Glutamatergic neuron (in vitro differentiated cells): ENCODE data around the gene FBP2. TPM values are rescaled to one million over a fixed set of nuclear protein-coding genes. Genes with fewer than 3 reads are reported as not detected.
"Not testable (repeated sequence)": the region's sequence is repeated elsewhere in the genome, so short reads cannot be mapped to it uniquely, and the experiment has no call there.

ENCODE experiments used
- DNase-seq: peaks from one replicate; pipeline ENCODE4 v3.0.0; 2022
- H3K27ac Mint-ChIP-seq: one replicate; pipeline ENCODE4 v1.8.0; 2020; ENCODE audit warnings: mild to moderate bottlenecking, mixed read lengths, inconsistent platforms; ENCODE audit not compliant: unreplicated experiment
- H3K27me3 Mint-ChIP-seq: one replicate; pipeline ENCODE4 v1.8.0; 2020; ENCODE audit warnings: mild to moderate bottlenecking, moderate library complexity, mixed read lengths, inconsistent platforms; ENCODE audit not compliant: unreplicated experiment
- H3K36me3 Mint-ChIP-seq: one replicate; pipeline ENCODE4 v1.8.0; 2020; ENCODE audit warnings: mild to moderate bottlenecking, mixed read lengths, inconsistent platforms; ENCODE audit not compliant: unreplicated experiment
- H3K4me1 Mint-ChIP-seq: one replicate; pipeline ENCODE4 v1.8.0; 2020; ENCODE audit warnings: mild to moderate bottlenecking, low read depth, mixed read lengths, inconsistent platforms; ENCODE audit not compliant: unreplicated experiment
- H3K4me3 Mint-ChIP-seq: one replicate; pipeline ENCODE4 v1.8.0; 2020; ENCODE audit warnings: mild to moderate bottlenecking, mixed read lengths, inconsistent platforms; ENCODE audit not compliant: unreplicated experiment
- H3K9me3 Mint-ChIP-seq: one replicate; pipeline ENCODE4 v1.8.0; 2020; ENCODE audit warnings: mild to moderate bottlenecking, moderate library complexity, mixed read lengths, inconsistent platforms; ENCODE audit not compliant: unreplicated experiment
- CTCF ChIP-seq: fragments of 200-600 bp; sonication (generic); IDR thresholded peaks from one replicate; pipeline ENCODE4 v1.5.0; 2021; ENCODE audit not compliant: partially characterized antibody, unreplicated experiment
- total RNA-seq: library from RNA; stranded (reverse); fragmentation: NEBNext Ultra II Directional; extraction: Animal tissue kit (Norgen Biotek cat#: 25700); gene quantifications from one replicate; pipeline ENCODE4 v1.2.1, GENCODE V29; 2021; ENCODE audit not compliant: unreplicated experiment

The FBP2 gene
- total RNA-seq, 1 donor from 2014 or later = not detected

- Mint-ChIP-seq H3K4me1 (peaks cover 7% of the 10 kb centered on the region), H3K27me3 (peaks cover 2% of the 10 kb centered on the region), H3K36me3 (no peaks in the 10 kb centered on the region), H3K9me3 (no peaks in the 10 kb centered on the region), H3K4me3 (no peak overlapping the region), H3K27ac (no peak overlapping the region)
- DNase-seq = peak; percentile 80
- TF ChIP-seq CTCF = peak; percentile 59
These were observed 9.9 kb upstream of the FBP2 start for GRCh38 chr9:94603259-94604160.

DNA sequence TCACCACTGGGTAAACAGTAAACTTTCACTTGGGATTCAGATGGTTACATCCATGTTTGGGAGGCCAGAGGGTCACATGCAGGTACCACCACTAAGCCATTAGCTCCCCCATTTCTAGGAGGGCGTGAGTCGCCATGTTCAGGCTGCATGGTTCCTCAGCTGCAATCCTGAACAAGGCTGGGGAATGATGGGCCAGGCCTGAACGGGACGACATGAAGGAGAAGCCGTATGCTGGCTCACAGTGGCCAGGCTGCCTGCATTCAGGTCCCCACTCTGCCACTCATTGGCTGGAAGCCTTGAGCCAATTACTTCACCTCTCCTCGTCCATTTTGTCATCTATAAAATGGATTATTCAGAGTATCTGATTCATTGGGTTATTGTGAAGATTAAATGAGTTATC is 9.0 kb upstream of the FBP2 start:
- Mint-ChIP-seq H3K4me1 (peaks cover 3% of the 10 kb centered on the region), H3K27me3 (peaks cover 2% of the 10 kb centered on the region), H3K27ac (no peak overlapping the region), H3K4me3 (no peak overlapping the region), H3K9me3 (no peaks in the 10 kb centered on the region), H3K36me3 (no peaks in the 10 kb centered on the region)
- no peak for TF ChIP-seq CTCF
- no peak for DNase-seq

DNA sequence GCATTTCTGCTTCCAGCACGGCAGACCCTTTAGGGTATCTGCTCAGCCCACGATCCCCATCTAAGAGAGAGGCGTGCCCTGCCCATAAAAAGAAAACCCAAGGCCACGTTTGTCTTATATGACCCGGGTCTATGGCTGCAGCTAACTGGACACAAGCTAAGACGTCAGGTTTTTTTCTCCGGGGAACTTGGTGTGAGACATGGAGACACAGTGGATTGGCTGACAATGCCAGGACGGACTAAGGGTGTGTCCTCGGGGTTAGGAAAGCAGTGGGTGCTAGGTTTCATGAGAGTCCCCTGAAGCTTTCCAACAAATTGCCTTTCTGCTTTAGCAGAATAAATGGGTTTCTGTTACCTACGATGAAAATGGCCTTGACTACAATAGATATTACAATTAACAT is 7.1 kb upstream of the FBP2 start:
- Mint-ChIP-seq H3K27me3 (peaks cover 2% of the 10 kb centered on the region), H3K4me3 (no peak overlapping the region), H3K4me1 (no peaks in the 10 kb centered on the region), H3K9me3 (no peaks in the 10 kb centered on the region), H3K27ac (no peak overlapping the region), H3K36me3 (no peaks in the 10 kb centered on the region)
- TF ChIP-seq CTCF = no peak
- no peak for DNase-seq

- Mint-ChIP-seq H3K27ac (no peak overlapping the region), H3K27me3 (peaks cover under 1% of the 10 kb centered on the region)
- no peak for TF ChIP-seq CTCF
These were observed 6.6 kb upstream of the FBP2 start for GRCh38 chr9:94600258-94600657.

DNA sequence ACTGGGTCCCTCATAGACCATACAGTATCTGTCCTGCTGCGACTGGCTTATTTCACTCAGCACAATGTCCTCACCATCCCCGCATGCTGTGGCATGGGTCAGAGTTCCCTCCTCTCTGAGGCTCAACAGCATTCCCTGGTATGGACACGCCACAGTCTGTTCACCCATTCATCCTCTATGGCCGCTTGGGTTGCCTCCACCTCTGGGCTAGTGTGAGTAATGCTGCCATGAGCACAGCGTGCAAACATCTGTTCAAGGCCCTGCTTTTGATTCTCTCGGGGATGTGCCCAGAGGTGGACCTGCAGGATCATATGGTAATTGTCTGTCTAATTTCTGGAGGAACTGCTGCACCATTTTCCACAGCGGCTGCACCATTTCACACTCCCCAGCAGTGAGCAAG is 5.5 kb upstream of the FBP2 start:
- Mint-ChIP-seq H3K4me1 (no peaks in the 10 kb centered on the region), H3K9me3 (no peaks in the 10 kb centered on the region), H3K27ac (no peak overlapping the region), H3K4me3 (no peak overlapping the region), H3K36me3 (no peaks in the 10 kb centered on the region), H3K27me3 (no peaks in the 10 kb centered on the region)
- no peak for TF ChIP-seq CTCF
- no peak for DNase-seq

More at GRCh38 chr9:94600258-94600657, 6.6 kb upstream of the FBP2 start:
- no peak for DNase-seq
- H3K36me3 Mint-ChIP-seq = no peaks in the 10 kb centered on the region
- no peak overlapping the region for H3K4me3 Mint-ChIP-seq
- H3K4me1 Mint-ChIP-seq = no peaks in the 10 kb centered on the region
- no peaks in the 10 kb centered on the region for H3K9me3 Mint-ChIP-seq

- not testable (repeated sequence) for DNase-seq, H3K27ac Mint-ChIP-seq, H3K9me3 Mint-ChIP-seq, H3K4me3 Mint-ChIP-seq, H3K36me3 Mint-ChIP-seq, H3K4me1 Mint-ChIP-seq, H3K27me3 Mint-ChIP-seq
These were observed 941 bp downstream of the FBP2 start for GRCh38 chr9:94592683-94593082.
